Mucosa of gallbladder (tissue), 1 donor: Measurements from ENCODE around the gene HGS. TPM values are rescaled to one million over a fixed set of nuclear protein-coding genes. Genes with fewer than 3 reads are reported as not detected.
"Not testable (repeated sequence)": the region's sequence is repeated elsewhere in the genome, so short reads cannot be mapped to it uniquely, and the experiment has no call there.

Source experiments
- DNase-seq: peaks from one replicate; pipeline ENCODE4 v3.0.0-alpha.2; 2020; ENCODE audit warnings: low spot score
- total RNA-seq: library from RNA; stranded (reverse); gene quantifications from one replicate; pipeline ENCODE4 v1.2.1, GENCODE V29; 2021
- donor health status: DM: no; HTN: no; CAD: no.

HGS gene
- total RNA-seq, 1 donor from 2014 or later = 137 TPM

- DNase-seq = no peak
These were observed 35.8 kb downstream of the HGS start for GRCh38 chr17:81719410-81720266.

GRCh38 chr17:81720267-81721071 is 36.7 kb downstream of the HGS start:
- no peak for DNase-seq

- DNase-seq = peak; percentile 79
These were observed 38.6 kb downstream of the HGS start for GRCh38 chr17:81722184-81723120.

- DNase-seq = no peak
These were observed 39.9 kb downstream of the HGS start for GRCh38 chr17:81723651-81724209.

- no peak for DNase-seq
These were observed 41.6 kb downstream of the HGS start for GRCh38 chr17:81725439-81725838.

GRCh38 chr17:81726004-81726403 is 42.2 kb downstream of the HGS start:
- DNase-seq = no peak

GRCh38 chr17:81727324-81728031 is 43.7 kb downstream of the HGS start:
- peak; percentile 65 for DNase-seq

- DNase-seq = peak; percentile 76
These were observed 49.9 kb downstream of the HGS start for GRCh38 chr17:81733507-81734404.

- no peak for DNase-seq
These were observed 50.8 kb downstream of the HGS start for GRCh38 chr17:81734405-81735263.

GRCh38 chr17:81735264-81736102 is 51.7 kb downstream of the HGS start:
- DNase-seq = no peak

- DNase-seq = no peak
These were observed 54.4 kb downstream of the HGS start for GRCh38 chr17:81737947-81738800.

GRCh38 chr17:81738801-81739393 is 55.1 kb downstream of the HGS start:
- DNase-seq = no peak

GRCh38 chr17:81739593-81739992 is 55.8 kb downstream of the HGS start:
- not testable (repeated sequence) for DNase-seq

GRCh38 chr17:81740395-81740961 is 56.7 kb downstream of the HGS start:
- DNase-seq = no peak

GRCh38 chr17:81741049-81741593 is 57.3 kb downstream of the HGS start:
- no peak for DNase-seq
